Activated naive CD8-positive, alpha-beta T cell treated with anti-CD3 and anti-CD28 coated beads, Interleukin-2, amount 10 ng/mL, durations not matched to agents 7 days and 5 days (primary cell): Measurements from ENCODE around the gene ADORA2A. TPM values are rescaled to one million over a fixed set of nuclear protein-coding genes. Genes with fewer than 3 reads are reported as not detected.
A peak's percentile ranks its signal among the peaks of the same experiment; 100 is the strongest.

Experiments
- ATAC-seq: fragments of 150-1000 bp; cut with Tn5 transposase; one replicate; pipeline ENCODE4 v1.10.0; 2021; ENCODE audit warnings: low read depth, moderate library complexity
- POLR2A ChIA-PET: fragments of 350-600 bp; sonication (Branson Sonifier 250); formaldehyde crosslinking; loops from one replicate; lab custom pipeline; 2021; ENCODE audit warnings: antibody characterized with exemption; lab: Charles Lee
- DNase-seq: peaks from one replicate; pipeline ENCODE4 v3.0.0; 2021
- H3K27ac Mint-ChIP-seq: one replicate; pipeline ENCODE4 v1.8.0; 2022; ENCODE audit warnings: mild to moderate bottlenecking, mixed read lengths
- H3K27me3 Mint-ChIP-seq: one replicate; pipeline ENCODE4 v1.8.0; 2022; ENCODE audit warnings: mild to moderate bottlenecking, moderate library complexity, mixed read lengths
- H3K36me3 Mint-ChIP-seq: one replicate; pipeline ENCODE4 v1.8.0; 2021; ENCODE audit warnings: mild to moderate bottlenecking, mixed read lengths
- H3K4me1 Mint-ChIP-seq: one replicate; pipeline ENCODE4 v1.8.0; 2021; ENCODE audit warnings: mixed read lengths
- H3K4me3 Mint-ChIP-seq: one replicate; pipeline ENCODE4 v1.8.0; 2022; ENCODE audit warnings: mild to moderate bottlenecking, moderate library complexity, mixed read lengths
- H3K9me3 Mint-ChIP-seq: one replicate; pipeline ENCODE4 v1.8.0; 2021; ENCODE audit warnings: mixed read lengths
- total RNA-seq, 2 experiments: library from RNA; stranded (reverse); gene quantifications; one replicate each; pipeline ENCODE4 v1.2.3, GENCODE V29; 2021

Gene ADORA2A
- total RNA-seq, 2 experiments from 2014 or later: 29.1 to 30.3 TPM

DNA sequence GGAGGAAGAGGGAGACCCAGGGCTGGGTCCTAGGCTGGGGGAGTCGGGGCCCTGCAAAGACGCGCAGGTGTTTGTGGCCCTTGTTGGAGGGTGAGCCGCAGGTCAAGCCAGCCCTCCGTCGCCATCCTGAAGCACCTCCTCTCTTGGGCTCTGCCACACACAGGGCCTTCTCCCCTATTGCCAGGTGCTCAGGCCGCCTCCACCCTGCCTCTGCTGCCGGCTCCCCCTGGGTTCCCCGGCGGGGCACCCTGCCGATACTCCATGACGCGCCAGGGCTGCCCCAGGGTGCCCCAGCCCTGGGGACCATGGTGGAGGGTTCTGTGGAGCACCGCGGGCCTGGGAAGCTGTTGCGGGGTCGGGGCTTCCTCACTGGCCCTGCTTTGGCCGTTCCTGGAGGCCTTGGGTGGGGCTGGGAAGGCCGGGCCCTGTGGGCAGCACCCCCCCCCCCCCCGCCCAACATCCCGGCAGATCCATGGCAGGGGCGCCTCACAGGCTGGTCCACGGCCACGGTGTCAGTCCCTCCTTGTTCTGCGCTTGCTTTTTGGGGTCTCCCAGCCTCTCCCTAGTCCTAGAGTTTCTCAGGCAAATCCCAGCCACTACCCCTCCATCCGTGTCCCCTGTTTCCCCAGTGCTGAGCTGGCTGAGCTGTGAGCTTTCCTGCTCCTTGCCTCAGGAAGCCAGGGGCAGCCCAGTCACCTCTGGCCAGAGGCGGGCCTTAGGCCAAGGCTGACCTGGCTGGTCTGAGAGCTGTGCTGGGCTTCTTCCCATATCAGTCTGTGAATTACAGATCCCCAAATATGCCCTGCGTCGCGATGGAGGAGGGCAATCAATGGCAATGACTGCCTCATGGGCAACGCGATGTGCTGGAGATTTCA is 2.3 kb upstream of the ADORA2A start:
- ATAC-seq (no peak), DNase-seq (peak; percentile 42)
- H3K9me3 Mint-ChIP-seq: no peaks in the 10 kb centered on the region
- H3K4me1 Mint-ChIP-seq: peaks cover 42% of the 10 kb centered on the region
- POLR2A ChIA-PET: interaction anchor here (0.6 to 7.1 kb wide), 5 partner anchors 11 to 644 kb away, joined by 3 to 54 read pairs (median 3); partner anchors contain the start of genes CABIN1 and SPECC1L
- no peaks in the 10 kb centered on the region for H3K27me3 Mint-ChIP-seq
- H3K4me3 Mint-ChIP-seq: peak overlapping the region; percentile 88
- peak overlapping the region; percentile 89 for H3K27ac Mint-ChIP-seq
- peaks cover 5% of the 10 kb centered on the region for H3K36me3 Mint-ChIP-seq

DNA sequence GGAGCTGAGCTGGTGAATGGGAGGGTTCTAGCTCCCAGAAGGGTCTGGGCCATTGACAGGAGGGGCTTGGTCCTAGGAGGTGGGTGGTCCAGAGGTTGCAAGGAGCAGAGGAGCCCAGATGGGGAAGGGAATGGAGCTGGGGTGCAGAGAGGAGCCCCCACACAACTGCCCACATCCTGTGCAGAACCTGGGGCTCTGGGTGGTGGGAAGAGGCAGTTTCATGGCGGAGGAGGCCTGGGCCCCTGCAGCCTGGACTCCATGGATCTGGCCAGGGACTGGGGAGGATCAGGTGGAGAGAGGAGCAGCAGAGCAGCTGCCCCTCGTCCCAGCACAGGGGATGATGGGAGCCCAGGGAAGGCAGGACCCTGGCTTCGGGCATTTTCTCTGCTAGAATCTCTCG is 963 bp upstream of the ADORA2A start:
- Mint-ChIP-seq H3K27me3 (no peaks in the 10 kb centered on the region), H3K4me3 (peak overlapping the region; percentile 88), H3K4me1 (peaks cover 47% of the 10 kb centered on the region), H3K27ac (peak overlapping the region; percentile 89), H3K9me3 (no peaks in the 10 kb centered on the region), H3K36me3 (peaks cover 8% of the 10 kb centered on the region)
- DNase-seq: no peak
- POLR2A ChIA-PET: interaction anchor here (1.0 to 7.1 kb wide), 4 partner anchors 9 to 643 kb away, joined by 3 to 54 read pairs (median 3); no protein-coding TSS in a partner anchor
- ATAC-seq: no peak

GRCh38 chr22:24426851-24427499 is 424 bp upstream of the ADORA2A start:
- ATAC-seq: no peak
- Mint-ChIP-seq H3K4me1 (peaks cover 49% of the 10 kb centered on the region), H3K27me3 (no peaks in the 10 kb centered on the region), H3K27ac (peak overlapping the region; percentile 89), H3K36me3 (peaks cover 8% of the 10 kb centered on the region), H3K9me3 (no peaks in the 10 kb centered on the region), H3K4me3 (peak overlapping the region; percentile 88)
- POLR2A ChIA-PET: interaction anchor here (0.5 to 7.1 kb wide), 9 partner anchors 9 to 1282 kb away, joined by 3 to 54 read pairs (median 3); no protein-coding TSS in a partner anchor
- DNase-seq: peak; percentile 61

GRCh38 chr22:24428751-24429410 is 1.5 kb downstream of the ADORA2A start:
- Mint-ChIP-seq H3K27me3 (no peaks in the 10 kb centered on the region), H3K27ac (peak overlapping the region; percentile 89), H3K36me3 (peaks cover 8% of the 10 kb centered on the region), H3K9me3 (no peaks in the 10 kb centered on the region), H3K4me1 (peaks cover 62% of the 10 kb centered on the region), H3K4me3 (peak overlapping the region; percentile 88)
- DNase-seq: peak; percentile 45
- ATAC-seq: peak; percentile 1
- POLR2A ChIA-PET: interaction anchor here (0.6 to 7.1 kb wide), 5 partner anchors 7 to 156 kb away, joined by 3 to 54 read pairs (median 3); partner anchors contain the start of gene GUCD1

DNA sequence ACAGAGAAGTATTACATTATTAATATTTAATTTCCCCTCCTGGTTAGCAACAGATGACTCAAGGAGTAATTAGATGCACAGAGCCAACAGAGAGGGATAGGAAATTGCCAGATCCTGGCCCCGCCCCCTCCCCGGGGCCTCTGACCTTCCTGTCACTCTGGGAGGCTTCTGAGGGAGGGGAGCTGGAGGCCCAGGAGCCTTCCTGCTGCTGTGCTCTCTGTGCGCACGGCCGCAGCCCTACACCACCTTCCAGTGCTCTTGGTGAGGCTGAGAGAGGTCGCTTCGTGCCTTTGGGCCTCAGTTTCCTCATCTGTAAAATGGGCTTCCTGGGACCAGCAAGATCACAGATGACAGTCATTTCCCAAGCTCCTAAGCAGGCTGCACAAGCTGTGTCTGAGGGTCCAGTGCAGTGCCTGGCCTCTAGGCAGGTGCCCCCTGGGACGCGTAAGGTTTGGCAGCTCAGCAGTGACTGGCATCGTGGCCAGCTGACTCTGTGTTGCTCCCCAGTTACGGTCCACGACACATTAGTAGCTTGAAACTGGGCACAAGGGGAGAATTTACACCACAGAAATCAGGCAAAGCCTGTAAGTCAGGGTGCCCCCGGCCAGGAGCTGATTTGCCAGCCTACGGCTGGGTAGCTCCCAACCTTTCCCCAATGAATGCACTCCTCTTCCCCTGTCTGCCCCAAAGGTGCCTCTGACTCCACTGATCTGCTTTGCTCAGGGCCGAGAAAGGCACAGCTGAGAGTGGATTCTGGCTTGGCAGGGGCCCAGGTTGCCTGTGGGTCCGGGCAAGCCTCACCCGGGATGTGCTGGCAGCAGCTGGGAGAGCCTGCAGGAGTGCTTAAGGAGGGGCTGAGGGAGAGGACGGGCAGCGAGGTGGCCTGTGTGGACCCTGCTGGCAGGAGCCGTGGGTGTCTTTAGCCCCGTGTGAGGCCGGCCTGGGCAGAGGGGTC is 2.3 kb downstream of the ADORA2A start:
- H3K27me3 Mint-ChIP-seq: no peaks in the 10 kb centered on the region
- peak; percentile 22 for ATAC-seq
- H3K36me3 Mint-ChIP-seq: peaks cover 9% of the 10 kb centered on the region
- peak overlapping the region; percentile 89 for H3K27ac Mint-ChIP-seq
- H3K4me3 Mint-ChIP-seq: peak overlapping the region; percentile 88
- POLR2A ChIA-PET: interaction anchor here (0.6 to 1.1 kb wide), 3 partner anchors 8 to 157 kb away, joined by 3 read pairs; no protein-coding TSS in a partner anchor
- H3K9me3 Mint-ChIP-seq: no peaks in the 10 kb centered on the region
- H3K4me1 Mint-ChIP-seq: peaks cover 70% of the 10 kb centered on the region
- peak; percentile 77 for DNase-seq

GRCh38 chr22:24430431-24431308 is 3.3 kb downstream of the ADORA2A start:
- Mint-ChIP-seq H3K27me3 (no peaks in the 10 kb centered on the region), H3K9me3 (no peaks in the 10 kb centered on the region), H3K36me3 (peaks cover 10% of the 10 kb centered on the region), H3K27ac (peak overlapping the region; percentile 89), H3K4me1 (peaks cover 75% of the 10 kb centered on the region), H3K4me3 (peak overlapping the region; percentile 47)
- POLR2A ChIA-PET: no interaction called here
- DNase-seq (peak; percentile 34), ATAC-seq (no peak)

DNA sequence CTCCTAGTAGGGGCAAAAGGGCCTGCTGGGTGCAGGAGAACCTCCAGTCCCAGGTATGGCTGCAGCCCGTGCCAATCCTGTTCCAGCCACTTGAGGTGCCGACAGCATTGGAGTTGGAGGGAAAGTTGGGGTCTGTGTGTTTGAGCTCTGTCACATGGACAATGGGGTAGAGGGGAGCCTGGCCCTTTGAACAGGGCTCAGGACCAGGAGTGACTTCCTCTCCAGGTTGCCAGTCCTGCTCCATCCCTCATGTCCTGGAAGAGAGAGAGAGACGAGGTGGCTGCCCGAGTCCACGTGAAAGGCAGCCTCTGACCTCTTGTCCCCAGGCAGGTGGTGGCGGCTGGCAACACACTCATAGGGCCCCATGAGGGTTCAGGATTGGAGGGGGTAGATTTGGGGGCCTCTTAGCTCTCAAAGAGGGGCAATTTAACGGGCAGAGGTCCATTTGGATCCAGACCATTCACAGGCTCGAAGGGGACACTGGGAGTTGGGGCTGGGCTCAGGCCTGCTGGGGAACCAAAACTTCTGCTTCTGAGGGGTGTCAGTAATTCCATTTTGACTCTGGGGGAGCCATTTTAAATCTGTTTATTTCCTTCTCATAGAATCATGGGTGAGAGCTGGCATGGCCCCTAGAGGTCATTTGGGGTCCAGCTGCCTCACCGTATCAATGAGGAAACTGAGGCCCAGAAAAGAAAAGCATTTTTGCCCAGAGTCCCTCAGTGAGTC is 4.1 kb downstream of the ADORA2A start:
- DNase-seq: peak; percentile 31
- peaks cover 69% of the 10 kb centered on the region for H3K4me1 Mint-ChIP-seq

DNA sequence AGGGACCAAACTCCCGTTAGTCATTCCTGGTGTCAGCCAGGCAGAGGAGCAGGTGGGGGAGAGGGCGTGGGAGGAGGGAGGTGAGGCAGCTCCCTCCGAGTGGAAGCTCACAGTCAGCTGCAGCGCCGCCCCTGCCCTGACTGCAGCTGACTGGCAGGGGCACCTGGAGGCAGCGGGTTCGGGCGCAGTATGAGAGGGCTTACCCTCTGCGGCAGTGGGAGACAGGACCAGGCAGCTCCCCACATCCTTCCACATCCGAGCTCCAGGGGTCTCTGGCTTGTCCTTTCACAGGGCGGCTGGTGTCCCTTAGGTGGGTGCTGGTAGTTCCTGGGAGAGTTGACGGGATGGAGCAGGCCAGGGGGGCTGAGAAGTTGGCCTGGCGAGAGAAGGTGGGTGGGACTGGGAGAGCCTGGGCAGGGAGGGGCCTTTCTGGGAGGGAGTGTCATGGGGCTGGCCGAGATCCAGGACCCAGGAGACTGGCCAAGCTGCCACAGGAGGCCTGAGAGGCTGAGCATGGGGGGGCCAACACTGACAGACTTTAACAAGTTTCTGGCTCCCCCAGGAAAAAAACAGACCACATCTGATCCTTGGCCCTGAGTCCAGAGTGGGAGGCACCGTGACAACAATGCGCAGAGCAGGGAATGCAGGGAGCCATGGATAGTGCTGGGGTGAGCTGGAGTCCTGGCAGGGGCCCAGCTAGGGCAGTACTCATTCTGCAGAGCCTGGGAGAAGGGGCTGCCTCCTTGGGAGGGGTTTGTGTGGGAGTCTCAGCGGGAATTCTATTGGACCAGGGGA is 4.9 kb downstream of the ADORA2A start:
- peak; percentile 42 for DNase-seq
- POLR2A ChIA-PET: interaction anchor here (6.3 kb wide), 1 partner anchor 7 kb away, joined by 54 read pairs; the partner anchor contains the start of gene ADORA2A
- Mint-ChIP-seq H3K4me1 (peaks cover 70% of the 10 kb centered on the region), H3K4me3 (peak overlapping the region; percentile 4), H3K27me3 (no peaks in the 10 kb centered on the region), H3K27ac (peak overlapping the region; percentile 83), H3K9me3 (no peaks in the 10 kb centered on the region), H3K36me3 (peaks cover 10% of the 10 kb centered on the region)
- ATAC-seq: no peak

More for the DNA sequence above, 4.1 kb downstream of the ADORA2A start:
- peaks cover 10% of the 10 kb centered on the region for H3K36me3 Mint-ChIP-seq
- H3K27me3 Mint-ChIP-seq: no peaks in the 10 kb centered on the region
- no peaks in the 10 kb centered on the region for H3K9me3 Mint-ChIP-seq
- peak overlapping the region; percentile 47 for H3K4me3 Mint-ChIP-seq
- no peak for ATAC-seq
- POLR2A ChIA-PET: no interaction called here
- H3K27ac Mint-ChIP-seq: peak overlapping the region; percentile 83

- DNase-seq: peak; percentile 36
- POLR2A ChIA-PET: interaction anchor here (6.3 kb wide), 1 partner anchor 8 kb away, joined by 54 read pairs; the partner anchor contains the start of gene ADORA2A
- ATAC-seq: no peak
- Mint-ChIP-seq H3K4me1 (peaks cover 76% of the 10 kb centered on the region), H3K27ac (peak overlapping the region; percentile 90), H3K36me3 (peaks cover 11% of the 10 kb centered on the region), H3K9me3 (no peaks in the 10 kb centered on the region), H3K27me3 (no peaks in the 10 kb centered on the region), H3K4me3 (peak overlapping the region; percentile 77)
These were observed 5.8 kb downstream of the ADORA2A start for GRCh38 chr22:24433001-24433827.
